Measurements from ENCODE around the gene COP1.
A peak's percentile ranks its signal among the peaks of the same experiment; 100 is the strongest.

The COP1 gene

GRCh38 chr1:176165573-176165972 lies 41.5 kb downstream of the COP1 start:
- no peak for DNase-seq (ENCODE audit: low read depth)
- no peak overlapping the region for H3K4me3 ChIP-seq (replicated peaks; ENCODE audit: low read depth, low read length)
- no peak for TF ChIP-seq CTCF (IDR thresholded peaks at IDR 0.05; ENCODE audit: low read length, missing control alignments)

GRCh38 chr1:176164014-176164678 lies 42.9 kb downstream of the COP1 start:
- H3K4me3 ChIP-seq (replicated peaks; ENCODE audit: low read depth, low read length) = no peak overlapping the region
- no peak for DNase-seq (ENCODE audit: low read depth)
- TF ChIP-seq CTCF (IDR thresholded peaks at IDR 0.05; ENCODE audit: low read length, missing control alignments) = no peak

- no peak overlapping the region for H3K4me3 ChIP-seq (replicated peaks; ENCODE audit: low read depth, low read length)
- TF ChIP-seq CTCF (IDR thresholded peaks at IDR 0.05; ENCODE audit: low read length, missing control alignments) = no peak
- no peak for DNase-seq (ENCODE audit: low read depth)
These were observed 47.1 kb downstream of the COP1 start for GRCh38 chr1:176159993-176160392.

- H3K4me3 ChIP-seq (replicated peaks; ENCODE audit: low read depth, low read length) = no peak overlapping the region
- TF ChIP-seq CTCF (IDR thresholded peaks at IDR 0.05; ENCODE audit: low read length, missing control alignments) = no peak
- DNase-seq (ENCODE audit: low read depth) = peak; percentile 12
These were observed 49.1 kb downstream of the COP1 start for GRCh38 chr1:176157995-176158394.

GRCh38 chr1:176149939-176150807 lies 56.9 kb downstream of the COP1 start:
- no peak overlapping the region for H3K4me3 ChIP-seq (replicated peaks; ENCODE audit: low read depth, low read length)
- no peak for DNase-seq (ENCODE audit: low read depth)
- no peak for TF ChIP-seq CTCF (IDR thresholded peaks at IDR 0.05; ENCODE audit: low read length, missing control alignments)

- no peak for DNase-seq (ENCODE audit: low read depth)
- no peak overlapping the region for H3K4me3 ChIP-seq (replicated peaks; ENCODE audit: low read depth, low read length)
These were observed 62.6 kb downstream of the COP1 start for GRCh38 chr1:176144526-176144925.

More at GRCh38 chr1:176144526-176144925, 62.6 kb downstream of the COP1 start:
- no peak for TF ChIP-seq CTCF (IDR thresholded peaks at IDR 0.05; ENCODE audit: low read length, missing control alignments)
